HFF-Myc (cell line): ENCODE results near the gene FSTL5.

ENCODE experiments used
- DNase-seq: peaks from one replicate; pipeline ENCODE4 v3.0.0-alpha.2; 2011; ENCODE audit warnings: low read depth; ENCODE audit errors: extremely low read depth
- H3K4me3 ChIP-seq: replicated peaks from 2 replicates; pipeline ENCODE4 v1.5.1; 2011; ENCODE audit warnings: low read depth, mild to moderate bottlenecking, control low read depth, low read length
- TF ChIP-seq, protein P1 (sequence below): IDR thresholded peaks from 2 replicates; pipeline ENCODE4 v1.5.1; 2012; ENCODE audit warnings: mild to moderate bottlenecking, low read depth, low read length, control low read depth; ENCODE audit errors: missing control alignments

Gene FSTL5

GRCh38 chr4:161663844-161664243, 500.0 kb downstream of the FSTL5 start:
- no peak overlapping the region for H3K4me3 ChIP-seq
- DNase-seq: no peak
- TF ChIP-seq, protein P1, sequence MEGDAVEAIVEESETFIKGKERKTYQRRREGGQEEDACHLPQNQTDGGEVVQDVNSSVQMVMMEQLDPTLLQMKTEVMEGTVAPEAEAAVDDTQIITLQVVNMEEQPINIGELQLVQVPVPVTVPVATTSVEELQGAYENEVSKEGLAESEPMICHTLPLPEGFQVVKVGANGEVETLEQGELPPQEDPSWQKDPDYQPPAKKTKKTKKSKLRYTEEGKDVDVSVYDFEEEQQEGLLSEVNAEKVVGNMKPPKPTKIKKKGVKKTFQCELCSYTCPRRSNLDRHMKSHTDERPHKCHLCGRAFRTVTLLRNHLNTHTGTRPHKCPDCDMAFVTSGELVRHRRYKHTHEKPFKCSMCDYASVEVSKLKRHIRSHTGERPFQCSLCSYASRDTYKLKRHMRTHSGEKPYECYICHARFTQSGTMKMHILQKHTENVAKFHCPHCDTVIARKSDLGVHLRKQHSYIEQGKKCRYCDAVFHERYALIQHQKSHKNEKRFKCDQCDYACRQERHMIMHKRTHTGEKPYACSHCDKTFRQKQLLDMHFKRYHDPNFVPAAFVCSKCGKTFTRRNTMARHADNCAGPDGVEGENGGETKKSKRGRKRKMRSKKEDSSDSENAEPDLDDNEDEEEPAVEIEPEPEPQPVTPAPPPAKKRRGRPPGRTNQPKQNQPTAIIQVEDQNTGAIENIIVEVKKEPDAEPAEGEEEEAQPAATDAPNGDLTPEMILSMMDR: no peak

DNA sequence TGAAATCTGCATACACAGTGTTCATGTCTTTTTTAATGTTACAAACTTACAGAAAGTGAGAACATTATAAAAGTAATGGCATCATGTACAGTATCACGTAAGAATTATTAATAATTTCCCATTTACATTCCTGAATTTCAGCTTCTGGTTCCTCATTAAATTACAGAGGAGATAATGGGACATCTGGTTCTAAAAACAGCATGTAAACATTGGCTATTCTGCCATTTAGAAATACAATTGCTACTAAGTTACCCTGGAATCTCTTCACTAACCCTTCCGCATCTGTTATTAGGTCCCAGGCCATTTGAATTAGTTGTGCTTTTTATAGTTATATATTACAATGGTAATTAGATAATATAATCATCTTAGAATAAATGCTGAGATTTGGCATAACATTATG, 505.1 kb downstream of the FSTL5 start:
- TF ChIP-seq, protein P1: no peak
- no peak for DNase-seq
- H3K4me3 ChIP-seq: no peak overlapping the region

- no peak for DNase-seq
- TF ChIP-seq, protein P1: no peak
- H3K4me3 ChIP-seq: no peak overlapping the region
These were observed 506.2 kb downstream of the FSTL5 start for GRCh38 chr4:161657616-161658015.

DNA sequence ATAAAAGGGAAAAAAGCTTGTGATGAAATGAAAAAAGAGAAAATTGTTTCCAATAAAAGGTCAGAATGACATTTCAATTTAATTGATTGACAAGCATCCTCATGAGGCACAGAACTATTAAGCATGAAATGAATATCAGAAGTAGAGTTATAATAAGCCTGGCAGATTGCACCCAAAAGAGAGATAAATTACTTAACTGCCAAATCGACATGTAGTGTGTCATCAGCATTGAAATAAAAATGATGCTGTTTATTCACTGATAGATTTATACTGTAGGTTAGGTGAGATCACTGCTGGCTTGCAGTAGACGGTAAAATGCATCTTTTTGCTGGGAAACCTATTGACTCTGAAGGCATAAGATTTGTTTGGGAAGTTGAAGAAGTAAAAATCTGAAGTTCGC, 507.2 kb downstream of the FSTL5 start:
- H3K4me3 ChIP-seq: no peak overlapping the region
- TF ChIP-seq, protein P1: no peak
- DNase-seq: no peak

DNA sequence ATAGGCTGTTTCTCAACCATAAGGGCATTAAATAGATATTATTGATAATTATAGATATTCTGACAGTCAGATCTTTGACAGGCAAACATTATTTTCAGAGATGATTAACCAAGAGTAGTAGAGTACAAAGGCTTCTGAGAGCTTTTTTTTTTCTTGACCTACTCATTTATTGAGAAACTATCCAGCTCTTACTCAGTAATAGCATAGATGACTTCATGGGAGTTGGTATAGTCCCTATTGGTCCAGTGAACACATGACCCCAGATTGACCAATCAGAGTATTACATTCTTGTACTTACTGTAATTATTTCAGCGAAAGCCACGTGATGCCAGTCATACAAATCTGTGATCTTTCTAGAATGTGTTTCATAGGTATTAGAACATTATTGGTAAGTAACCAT, 508.7 kb downstream of the FSTL5 start:
- DNase-seq: no peak
- TF ChIP-seq, protein P1: no peak
- no peak overlapping the region for H3K4me3 ChIP-seq

- H3K4me3 ChIP-seq: no peak overlapping the region
- TF ChIP-seq, protein P1: no peak
- DNase-seq: no peak
These were observed 510.1 kb downstream of the FSTL5 start for GRCh38 chr4:161653697-161654096.

DNA sequence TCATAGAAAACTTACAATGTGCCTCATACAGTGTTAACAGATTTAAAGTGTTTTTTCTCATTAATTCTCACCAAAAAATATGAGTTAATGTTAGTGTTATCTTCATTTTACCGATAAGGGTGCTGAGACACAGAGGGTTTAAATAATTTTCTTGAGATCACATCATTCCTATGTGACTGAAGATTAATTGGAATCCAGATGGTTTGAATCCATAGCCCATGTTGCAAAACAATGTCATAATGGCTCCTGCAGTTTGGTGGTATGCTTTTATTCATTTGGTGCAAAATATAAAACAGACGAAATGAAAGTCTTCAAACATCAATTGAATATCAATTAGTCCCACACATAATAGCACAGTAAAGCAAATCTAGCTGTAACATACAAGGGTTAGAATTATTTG, 512.2 kb downstream of the FSTL5 start:
- no peak for DNase-seq
- TF ChIP-seq, protein P1: no peak
- H3K4me3 ChIP-seq: no peak overlapping the region
